RWPE1 (cell line): ENCODE data around the gene CENPV.
"Not testable (repeated sequence)": the region's sequence is repeated elsewhere in the genome, so short reads cannot be mapped to it uniquely, and the experiment has no call there.

Experiments used
- CTCF ChIA-PET: fragments of 350-600 bp; sonication (Branson Sonifier 250); formaldehyde crosslinking; extraction: SDS; loops from one replicate; lab custom pipeline; 2021; lab: Yijun Ruan, JAX
- POLR2A ChIA-PET: fragments of 400-600 bp; formaldehyde crosslinking; extraction: SDS; loops from one replicate; lab custom pipeline; 2020; ENCODE audit warnings: antibody characterized with exemption; ENCODE audit not compliant: low non-redundant PET; lab: Yijun Ruan, JAX
- DNase-seq: peaks from one replicate; pipeline ENCODE4 v3.0.0; 2012; ENCODE audit warnings: low spot score
- H3K27ac ChIP-seq: fragments of 450-650 bp; 2 replicates; pipeline ENCODE4 v1.5.1; 2017
- CTCF ChIP-seq: fragments of 450-650 bp; conservative IDR thresholded peaks from 2 replicates; pipeline ENCODE4 v1.5.1; 2017; ENCODE audit warnings: low read depth, mild to moderate bottlenecking

The CENPV gene

GRCh38 chr17:16297367-16298139, 55.7 kb downstream of the CENPV start:
- no peak overlapping the region for H3K27ac ChIP-seq
- DNase-seq, result no peak
- POLR2A ChIA-PET, result no interaction called here
- CTCF ChIA-PET, result no interaction called here
- TF ChIP-seq CTCF, result no peak

GRCh38 chr17:16296072-16296471, 57.2 kb downstream of the CENPV start:
- CTCF ChIA-PET, H3K27ac ChIP-seq: not testable (repeated sequence)
- POLR2A ChIA-PET, result interaction anchor here (0.6 to 0.7 kb wide), 2 partner anchors 10 to 85 kb away, joined by 3 to 5 read pairs; partner anchors contain the start of gene UBB
- peak; percentile 51 for DNase-seq

GRCh38 chr17:16294560-16294959, 58.7 kb downstream of the CENPV start:
- DNase-seq, result no peak
- TF ChIP-seq CTCF, result no peak
- no peak overlapping the region for H3K27ac ChIP-seq
- CTCF ChIA-PET, result no interaction called here
- POLR2A ChIA-PET, result no interaction called here

GRCh38 chr17:16293931-16294330, 59.3 kb downstream of the CENPV start:
- no peak for DNase-seq
- TF ChIP-seq CTCF, result no peak
- ChIA-PET POLR2A (no interaction called here), CTCF (no interaction called here)
- no peak overlapping the region for H3K27ac ChIP-seq
